Medulla oblongata (tissue), 1 donor: ENCODE results near the gene NOL3.

ENCODE experiments used
- DNase-seq: peaks from one replicate; pipeline ENCODE4 v3.0.0-alpha.2; 2015; ENCODE audit errors: extremely low spot score

NOL3 gene

DNA sequence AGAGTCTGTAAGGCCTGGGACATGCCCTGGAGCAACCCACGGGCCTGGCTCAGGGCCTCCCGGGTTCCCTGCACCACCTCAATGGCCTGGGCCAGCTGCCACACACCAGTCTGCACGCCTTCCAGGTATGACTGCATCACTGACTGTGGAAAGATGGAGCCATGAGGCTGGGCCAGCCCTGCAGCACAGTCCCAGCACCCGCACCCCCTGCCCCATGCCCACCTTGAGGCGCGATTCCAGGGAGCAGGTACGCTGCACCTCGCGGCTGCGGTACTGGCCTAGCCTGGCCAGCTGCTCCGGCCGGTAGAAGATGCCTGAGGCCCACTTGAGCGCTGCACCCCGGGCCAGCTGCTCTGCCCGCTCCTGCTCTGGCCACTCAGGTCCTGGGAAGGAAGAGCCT, 18.5 kb downstream of the NOL3 start:
- no peak for DNase-seq

GRCh38 chr16:67190041-67190440, 19.7 kb downstream of the NOL3 start, which contains the start of gene EXOC3L1:
TSS of gene EXOC3L1 (minus strand) at chr16:67190136. CDS start at chr16:67189676, 460 bp downstream.
- no peak for DNase-seq

GRCh38 chr16:67190448-67191399, 20.4 kb downstream of the NOL3 start:
- no peak for DNase-seq

GRCh38 chr16:67191411-67191994, 21.2 kb downstream of the NOL3 start:
- no peak for DNase-seq

- DNase-seq, result peak; percentile 97
Observed at GRCh38 chr16:67191995-67192681, 21.8 kb downstream of the NOL3 start, which contains the start of gene E2F4. TSS of gene E2F4 (plus strand) at chr16:67192155. CDS start at chr16:67192228, 73 bp downstream.

- DNase-seq, result no peak
Observed at GRCh38 chr16:67192781-67193361, 22.5 kb downstream of the NOL3 start.

DNA sequence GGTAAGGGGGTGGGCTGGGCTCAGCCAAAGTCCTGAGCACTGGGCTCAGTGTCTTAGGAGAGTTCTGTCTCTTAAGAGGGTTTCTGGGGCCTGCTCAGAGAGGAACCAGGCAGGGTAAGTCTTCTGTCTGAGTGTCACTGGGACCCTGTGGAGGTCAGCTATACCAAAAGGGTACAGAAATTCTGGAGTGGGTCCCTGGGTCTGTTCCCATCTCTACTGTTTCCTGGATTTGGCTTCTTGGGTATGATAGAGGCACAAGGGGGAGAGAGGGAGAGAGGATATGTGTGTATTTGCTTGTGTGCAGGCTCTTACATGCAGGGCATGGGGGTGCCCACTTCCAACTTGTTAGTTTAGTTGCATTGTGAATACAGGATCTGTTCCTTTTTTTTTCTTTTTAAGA, 23.2 kb downstream of the NOL3 start:
- DNase-seq, result no peak

DNA sequence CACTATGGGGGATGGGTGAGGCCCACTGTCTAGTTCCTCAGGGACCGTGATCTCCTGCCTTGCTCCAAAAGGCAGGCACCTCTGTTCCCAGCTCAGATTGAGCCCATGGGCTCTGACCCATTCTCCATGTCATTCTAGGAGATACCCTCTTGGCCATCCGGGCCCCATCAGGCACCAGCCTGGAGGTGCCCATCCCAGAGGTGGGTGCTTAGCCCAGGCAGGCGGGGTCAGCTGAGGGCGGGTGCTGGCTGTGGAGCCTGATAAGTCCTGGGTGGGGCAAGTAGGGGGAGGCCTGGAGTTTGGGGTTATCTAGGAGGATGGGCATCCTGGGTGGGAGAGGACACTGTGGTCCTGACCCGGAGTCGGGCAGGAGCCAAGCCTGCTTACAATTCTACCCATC, 23.9 kb downstream of the NOL3 start:
- DNase-seq, result no peak

DNA sequence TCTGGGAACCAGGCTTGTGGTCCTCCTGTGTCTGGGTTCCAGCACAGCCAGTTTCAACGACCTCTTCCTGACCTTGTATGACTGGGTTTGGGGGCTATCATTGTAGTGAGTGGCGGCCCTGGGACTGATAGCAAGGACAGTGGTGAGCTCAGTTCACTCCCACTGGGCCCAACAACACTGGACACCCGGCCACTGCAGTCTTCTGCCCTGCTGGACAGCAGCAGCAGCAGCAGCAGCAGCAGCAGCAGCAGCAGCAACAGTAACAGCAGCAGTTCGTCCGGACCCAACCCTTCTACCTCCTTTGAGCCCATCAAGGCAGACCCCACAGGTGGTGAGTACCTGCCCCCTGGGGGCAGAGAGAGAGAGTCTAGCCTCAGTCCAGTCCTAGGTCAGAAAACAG, 25.3 kb downstream of the NOL3 start:
- no peak for DNase-seq

GRCh38 chr16:67196881-67197280, 26.5 kb downstream of the NOL3 start:
- no peak for DNase-seq

- no peak for DNase-seq
Observed at GRCh38 chr16:67197704-67198103, 27.4 kb downstream of the NOL3 start.

DNA sequence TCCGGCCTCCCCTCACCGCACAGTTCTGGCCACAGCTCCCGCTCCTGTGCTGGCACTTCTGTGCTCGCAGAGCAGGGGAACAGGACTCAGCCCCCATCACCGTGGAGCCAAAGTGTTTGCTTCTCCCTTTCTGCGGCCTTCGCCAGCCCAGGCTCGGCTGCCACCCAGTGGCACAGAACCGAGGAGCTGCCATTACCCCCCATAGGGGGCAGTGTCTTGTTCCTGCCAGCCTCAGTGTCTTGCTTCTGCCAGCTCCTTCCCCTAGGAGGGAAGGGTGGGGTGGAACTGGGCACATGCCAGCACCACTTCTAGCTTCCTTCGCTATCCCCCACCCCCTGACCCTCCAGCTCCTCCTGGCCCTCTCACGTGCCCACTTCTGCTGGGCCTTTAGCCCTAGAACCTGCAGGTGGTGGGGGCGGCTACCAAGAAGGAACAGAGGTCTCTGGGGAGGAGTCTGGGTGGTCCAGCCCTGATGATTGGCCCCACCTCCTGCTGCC, 27.9 kb downstream of the NOL3 start:
- peak; percentile 69 for DNase-seq

- no peak for DNase-seq
Observed at GRCh38 chr16:67199011-67199807, 28.9 kb downstream of the NOL3 start, which contains the start of gene ELMO3. TSS of gene ELMO3 (plus strand) at chr16:67199131. CDS start at chr16:67199327, 196 bp downstream.

- DNase-seq, result no peak
Observed at GRCh38 chr16:67199808-67200198, 29.5 kb downstream of the NOL3 start.

DNA sequence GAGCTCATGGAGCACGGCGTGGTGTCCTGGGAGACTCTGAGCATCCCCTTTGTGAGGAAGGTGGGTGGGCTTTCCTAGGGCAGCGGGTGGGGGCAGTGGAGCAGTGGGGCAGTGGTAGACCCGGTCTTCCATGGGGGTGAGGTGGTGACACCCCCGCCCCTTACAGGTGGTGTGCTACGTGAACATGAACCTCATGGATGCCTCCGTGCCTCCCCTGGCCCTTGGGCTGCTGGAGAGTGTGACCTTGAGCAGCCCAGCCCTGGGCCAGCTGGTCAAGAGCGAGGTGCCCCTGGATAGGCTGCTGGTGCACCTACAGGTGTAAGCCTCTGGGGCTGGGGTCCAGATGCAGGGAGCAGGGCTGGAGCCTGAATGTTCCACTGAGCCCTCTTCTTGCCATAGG, 30.2 kb downstream of the NOL3 start:
- DNase-seq, result no peak

- DNase-seq, result no peak
Observed at GRCh38 chr16:67201411-67202345, 31.3 kb downstream of the NOL3 start.

DNA sequence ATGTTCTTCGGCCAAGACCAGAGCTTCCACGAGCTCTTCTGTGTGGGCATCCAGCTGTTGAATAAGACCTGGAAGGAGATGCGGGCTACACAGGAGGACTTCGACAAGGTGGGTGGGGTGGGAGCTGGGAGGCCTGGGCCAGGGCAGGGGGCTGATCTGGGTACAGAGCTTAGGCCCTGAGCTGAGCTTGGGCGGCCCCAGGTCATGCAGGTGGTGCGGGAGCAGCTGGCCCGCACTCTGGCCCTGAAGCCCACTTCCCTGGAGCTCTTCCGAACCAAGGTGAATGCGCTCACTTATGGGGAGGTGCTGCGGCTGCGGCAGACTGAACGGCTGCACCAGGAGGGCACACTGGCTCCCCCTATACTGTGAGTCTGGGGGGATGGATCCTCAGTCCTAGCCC, 32.1 kb downstream of the NOL3 start:
- no peak for DNase-seq

DNA sequence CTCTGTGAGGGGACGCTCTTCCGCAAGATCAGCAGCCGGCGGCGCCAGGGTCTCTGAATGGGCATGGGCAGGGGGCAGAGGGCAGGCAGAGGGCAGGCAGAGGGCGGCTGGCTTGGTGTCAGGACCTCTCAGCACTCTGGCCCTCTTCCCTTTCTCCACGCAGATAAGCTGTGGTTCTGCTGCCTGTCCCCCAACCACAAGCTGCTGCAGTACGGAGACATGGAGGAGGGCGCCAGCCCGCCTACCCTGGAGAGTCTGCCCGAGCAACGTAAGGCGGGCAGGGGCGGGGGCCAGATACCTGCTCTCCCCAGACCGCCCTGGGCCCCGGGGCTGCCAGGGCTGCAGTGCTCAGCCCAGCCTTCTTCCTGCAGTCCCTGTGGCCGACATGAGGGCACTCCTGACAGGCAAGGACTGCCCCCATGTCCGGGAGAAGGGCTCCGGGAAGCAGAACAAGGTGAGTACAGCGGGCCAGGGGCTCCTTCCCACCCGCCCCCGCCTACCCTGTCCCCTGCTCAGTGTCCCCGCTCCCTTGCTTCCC, 32.7 kb downstream of the NOL3 start:
- DNase-seq, result no peak

- no peak for DNase-seq
Observed at GRCh38 chr16:67204076-67204475, 33.7 kb downstream of the NOL3 start.
